Neural crest cell (in vitro differentiated cells): ENCODE data around the gene AZIN2. TPM values are rescaled to one million over a fixed set of nuclear protein-coding genes. Genes with fewer than 3 reads are reported as not detected.

Source experiments
- DNase-seq: peaks from one replicate; pipeline ENCODE4 v3.0.0; 2021; ENCODE audit warnings: low read depth, mixed read lengths, low spot score
- H3K27ac Mint-ChIP-seq: one replicate; pipeline ENCODE4 v1.8.0; 2021; ENCODE audit warnings: mild to moderate bottlenecking, mixed read lengths; ENCODE audit not compliant: unreplicated experiment
- H3K27me3 Mint-ChIP-seq: 2 replicates; pipeline ENCODE4 v1.8.0; 2021; ENCODE audit warnings: low read depth, mild to moderate bottlenecking, mixed read lengths
- H3K36me3 Mint-ChIP-seq: 2 replicates; pipeline ENCODE4 v1.8.0; 2021; ENCODE audit warnings: low read depth, mild to moderate bottlenecking, mixed read lengths
- H3K4me1 Mint-ChIP-seq: 2 replicates; pipeline ENCODE4 v1.8.0; 2021; ENCODE audit warnings: mixed read lengths
- H3K4me3 Mint-ChIP-seq: one replicate; pipeline ENCODE4 v1.8.0; 2021; ENCODE audit warnings: mild to moderate bottlenecking, mixed read lengths
- H3K9me3 Mint-ChIP-seq: 2 replicates; pipeline ENCODE4 v1.8.0; 2021; ENCODE audit warnings: mixed read lengths
- total RNA-seq: library from RNA; stranded (reverse); gene quantifications from 2 replicates; pipeline ENCODE4 v1.2.1, GENCODE V29; 2021
- TF ChIP-seq, protein P1 (sequence below): fragments of 200-600 bp; sonication (generic); conservative IDR thresholded peaks from 2 replicates; pipeline ENCODE4 v1.5.0; 2021; ENCODE audit warnings: antibody characterized with exemption, mild to moderate bottlenecking

AZIN2 gene
- total RNA-seq, 1 donor from 2014 or later, result 8.1 TPM

DNA sequence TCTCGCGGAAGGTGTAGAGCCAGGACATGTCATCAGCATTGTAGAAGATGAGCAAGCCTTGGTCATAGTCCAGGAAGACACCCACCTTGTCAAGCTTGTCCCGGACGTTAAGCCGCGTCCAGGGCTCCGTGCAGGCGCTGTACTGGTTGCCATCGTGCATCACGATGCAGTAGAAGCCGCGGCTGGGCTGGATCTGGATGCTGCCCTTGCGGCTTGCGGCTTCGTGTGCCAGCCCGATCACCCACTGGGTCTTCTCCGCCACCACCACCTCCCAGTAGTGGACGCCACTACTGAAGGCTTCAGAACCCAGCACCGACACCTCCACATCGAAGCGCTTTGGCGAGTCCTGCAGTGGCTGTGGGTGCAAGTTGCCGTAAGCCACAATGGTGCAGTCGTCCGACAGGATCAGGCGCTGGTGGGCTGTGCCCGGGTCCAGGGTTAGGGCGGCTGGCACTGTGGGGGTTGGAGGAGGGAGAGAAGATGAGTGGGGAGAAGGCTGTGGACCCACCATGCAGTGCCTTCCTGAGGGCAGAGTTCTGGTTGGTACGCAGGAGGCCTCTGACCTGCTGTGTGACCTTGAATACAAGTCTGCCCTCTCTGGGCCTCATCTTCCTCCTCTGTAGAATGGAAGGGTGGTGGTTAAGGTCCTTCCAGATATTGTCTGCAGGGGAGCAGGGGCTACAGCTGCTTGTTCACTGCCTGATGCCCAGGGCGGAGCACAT, 66.5 kb downstream of the AZIN2 start:
- Mint-ChIP-seq H3K27ac (no peak overlapping the region), H3K4me3 (peak overlapping the region; percentile 6), H3K36me3 (no peaks in the 10 kb centered on the region), H3K4me1 (peaks cover 24% of the 10 kb centered on the region), H3K9me3 (no peaks in the 10 kb centered on the region), H3K27me3 (no peaks in the 10 kb centered on the region)
- no peak for DNase-seq
- TF ChIP-seq, protein P1, sequence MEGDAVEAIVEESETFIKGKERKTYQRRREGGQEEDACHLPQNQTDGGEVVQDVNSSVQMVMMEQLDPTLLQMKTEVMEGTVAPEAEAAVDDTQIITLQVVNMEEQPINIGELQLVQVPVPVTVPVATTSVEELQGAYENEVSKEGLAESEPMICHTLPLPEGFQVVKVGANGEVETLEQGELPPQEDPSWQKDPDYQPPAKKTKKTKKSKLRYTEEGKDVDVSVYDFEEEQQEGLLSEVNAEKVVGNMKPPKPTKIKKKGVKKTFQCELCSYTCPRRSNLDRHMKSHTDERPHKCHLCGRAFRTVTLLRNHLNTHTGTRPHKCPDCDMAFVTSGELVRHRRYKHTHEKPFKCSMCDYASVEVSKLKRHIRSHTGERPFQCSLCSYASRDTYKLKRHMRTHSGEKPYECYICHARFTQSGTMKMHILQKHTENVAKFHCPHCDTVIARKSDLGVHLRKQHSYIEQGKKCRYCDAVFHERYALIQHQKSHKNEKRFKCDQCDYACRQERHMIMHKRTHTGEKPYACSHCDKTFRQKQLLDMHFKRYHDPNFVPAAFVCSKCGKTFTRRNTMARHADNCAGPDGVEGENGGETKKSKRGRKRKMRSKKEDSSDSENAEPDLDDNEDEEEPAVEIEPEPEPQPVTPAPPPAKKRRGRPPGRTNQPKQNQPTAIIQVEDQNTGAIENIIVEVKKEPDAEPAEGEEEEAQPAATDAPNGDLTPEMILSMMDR, result no peak

DNA sequence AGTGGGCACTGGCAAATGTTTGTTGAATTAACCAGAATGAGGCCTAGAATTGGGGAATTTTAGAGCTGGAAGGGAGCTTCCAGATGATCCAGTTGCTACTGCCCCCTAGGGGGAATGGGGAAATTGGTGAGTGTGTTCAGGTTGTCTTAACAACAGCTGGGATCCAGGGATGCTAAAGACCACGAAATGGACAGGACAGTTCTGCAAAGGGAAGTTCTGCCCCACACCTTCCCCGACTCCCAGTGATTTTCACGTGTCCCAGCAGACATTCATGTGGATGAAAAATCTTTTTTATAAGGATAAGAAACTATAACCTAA, 67.0 kb downstream of the AZIN2 start:
- no peaks in the 10 kb centered on the region for H3K36me3 Mint-ChIP-seq
- peak overlapping the region; percentile 6 for H3K4me3 Mint-ChIP-seq
- H3K27me3 Mint-ChIP-seq, result no peaks in the 10 kb centered on the region
- H3K4me1 Mint-ChIP-seq, result peaks cover 29% of the 10 kb centered on the region
- no peak overlapping the region for H3K27ac Mint-ChIP-seq
- no peak for DNase-seq
- TF ChIP-seq, protein P1, result peak; percentile 38
- no peaks in the 10 kb centered on the region for H3K9me3 Mint-ChIP-seq

DNA sequence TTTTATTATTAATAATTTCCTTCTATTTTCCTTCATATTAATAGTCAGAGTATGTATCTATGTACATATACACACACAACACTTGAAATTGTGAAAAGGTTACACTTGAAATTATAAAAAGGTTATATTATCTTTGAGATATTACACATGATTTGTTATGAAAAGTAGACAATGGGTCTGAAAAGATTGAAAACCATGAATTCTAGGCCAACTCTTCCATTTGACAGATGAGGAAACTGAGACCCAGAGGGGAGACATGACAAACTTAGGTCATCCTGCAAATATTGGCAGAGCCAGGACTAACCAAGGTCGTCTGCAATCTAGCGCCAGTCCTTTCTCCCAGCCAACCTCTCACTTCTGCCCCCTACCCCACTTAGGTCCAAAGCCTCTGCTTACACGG, 67.7 kb downstream of the AZIN2 start:
- Mint-ChIP-seq H3K4me3 (no peak overlapping the region), H3K36me3 (no peaks in the 10 kb centered on the region), H3K27ac (peak overlapping the region; percentile 71), H3K27me3 (no peaks in the 10 kb centered on the region), H3K4me1 (peaks cover 36% of the 10 kb centered on the region), H3K9me3 (no peaks in the 10 kb centered on the region)
- TF ChIP-seq, protein P1, result no peak
- DNase-seq, result no peak

DNA sequence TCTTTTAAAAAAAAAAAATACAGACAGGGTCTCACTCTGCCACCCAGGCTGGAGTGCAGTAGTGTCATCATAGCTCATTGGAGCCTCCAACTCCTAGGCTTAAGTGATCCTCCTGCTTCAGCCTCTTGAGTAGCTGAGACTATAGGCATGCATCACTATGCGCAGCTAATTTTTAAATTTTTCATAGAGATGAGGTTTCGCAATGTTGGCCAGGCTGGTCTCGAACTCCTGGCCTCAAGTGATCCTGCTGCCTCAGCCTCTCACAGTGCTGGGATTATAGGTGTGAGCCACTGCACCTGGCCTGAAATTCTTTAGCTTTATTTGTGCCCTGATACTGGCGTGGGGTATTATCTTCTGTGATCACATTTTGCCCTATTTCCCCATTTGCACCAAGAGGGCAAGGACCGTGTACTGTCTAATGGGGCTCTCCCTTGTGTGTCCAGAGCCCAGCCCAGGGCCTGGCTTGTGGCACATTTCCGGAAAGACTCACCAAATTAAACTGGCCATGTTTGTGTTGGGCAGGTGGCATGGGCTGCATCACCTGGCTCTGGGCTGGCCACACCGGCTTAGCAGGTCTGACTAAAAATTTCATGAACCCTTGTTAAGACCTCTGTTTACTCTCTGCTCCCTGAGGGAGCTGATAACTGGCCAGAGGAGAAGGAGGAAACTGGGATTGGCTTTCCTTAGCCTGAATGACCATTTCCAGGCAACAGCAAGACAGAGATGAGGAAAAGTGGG, 68.7 kb downstream of the AZIN2 start:
- Mint-ChIP-seq H3K36me3 (no peaks in the 10 kb centered on the region), H3K9me3 (no peaks in the 10 kb centered on the region), H3K27ac (no peak overlapping the region), H3K4me1 (peaks cover 41% of the 10 kb centered on the region), H3K27me3 (no peaks in the 10 kb centered on the region), H3K4me3 (no peak overlapping the region)
- DNase-seq, result no peak
- TF ChIP-seq, protein P1, result no peak

DNA sequence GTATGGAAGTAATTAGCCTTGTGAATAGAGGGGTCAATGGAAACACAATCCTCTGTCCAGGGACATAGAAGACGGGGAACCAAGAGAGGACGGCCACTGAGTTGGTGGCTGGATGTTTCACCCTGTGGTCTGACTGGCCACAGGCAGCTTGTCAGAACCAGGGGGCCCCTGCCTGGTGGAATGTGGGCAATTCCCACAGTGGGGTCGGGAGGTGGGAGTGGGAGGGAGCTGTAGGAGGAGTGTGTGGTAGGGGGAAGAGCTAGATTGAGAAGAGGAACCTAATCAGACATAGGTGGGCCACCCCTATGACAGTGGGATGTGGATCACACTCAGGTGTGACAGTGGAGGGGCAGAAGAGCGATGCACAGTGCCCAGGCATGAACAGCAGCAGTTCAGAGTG, 69.6 kb downstream of the AZIN2 start:
- no peak for DNase-seq
- no peaks in the 10 kb centered on the region for H3K9me3 Mint-ChIP-seq
- peaks cover 45% of the 10 kb centered on the region for H3K4me1 Mint-ChIP-seq
- no peak overlapping the region for H3K4me3 Mint-ChIP-seq
- H3K27ac Mint-ChIP-seq, result peak overlapping the region; percentile 78
- H3K27me3 Mint-ChIP-seq, result no peaks in the 10 kb centered on the region
- TF ChIP-seq, protein P1, result no peak
- no peaks in the 10 kb centered on the region for H3K36me3 Mint-ChIP-seq
